Fibroblast of the conjunctiva (primary cell): ENCODE results near the gene GPR83.
"Not testable (repeated sequence)": the region's sequence is repeated elsewhere in the genome, so short reads cannot be mapped to it uniquely, and the experiment has no call there.

Source experiments
- DNase-seq: peaks from one replicate; pipeline ENCODE4 v3.0.0-alpha.2; 2010; ENCODE audit warnings: low read depth

Gene GPR83

GRCh38 chr11:94370576-94370975, 30.6 kb downstream of the GPR83 start:
- not testable (repeated sequence) for DNase-seq

DNA sequence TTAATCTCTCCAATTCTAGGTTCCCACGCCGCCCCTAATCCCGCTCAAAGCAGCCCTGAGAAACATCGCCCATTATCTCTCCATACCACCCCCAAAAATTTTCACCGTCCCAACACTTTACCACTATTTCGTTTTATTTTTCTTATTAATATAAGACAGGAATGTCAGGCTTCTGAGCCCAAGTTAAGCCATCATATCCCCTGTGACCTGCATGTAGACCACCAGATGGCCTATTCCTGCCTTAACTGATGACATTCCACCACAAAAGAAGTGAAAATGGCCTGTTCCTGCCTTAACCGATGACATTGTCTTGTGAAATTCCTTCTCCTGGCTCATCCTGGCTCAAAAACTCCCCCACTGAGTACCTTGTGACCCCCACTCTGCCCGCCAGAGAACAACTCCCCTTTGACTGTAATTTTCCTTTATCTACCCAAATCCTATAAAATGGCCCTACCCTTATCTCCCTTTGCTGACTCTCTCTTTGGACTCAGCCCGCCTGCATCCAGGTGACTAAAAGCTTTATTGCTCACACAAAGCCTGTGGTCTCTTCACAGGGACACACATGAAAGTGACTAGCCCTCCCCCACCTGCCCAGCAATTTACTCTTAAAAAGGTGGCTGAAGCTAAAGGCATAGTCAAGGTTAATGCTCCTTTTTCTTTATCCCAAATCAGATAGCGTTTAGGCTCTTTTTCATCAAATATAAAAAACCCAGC, 50.2 kb downstream of the GPR83 start:
- DNase-seq, result not testable (repeated sequence)

DNA sequence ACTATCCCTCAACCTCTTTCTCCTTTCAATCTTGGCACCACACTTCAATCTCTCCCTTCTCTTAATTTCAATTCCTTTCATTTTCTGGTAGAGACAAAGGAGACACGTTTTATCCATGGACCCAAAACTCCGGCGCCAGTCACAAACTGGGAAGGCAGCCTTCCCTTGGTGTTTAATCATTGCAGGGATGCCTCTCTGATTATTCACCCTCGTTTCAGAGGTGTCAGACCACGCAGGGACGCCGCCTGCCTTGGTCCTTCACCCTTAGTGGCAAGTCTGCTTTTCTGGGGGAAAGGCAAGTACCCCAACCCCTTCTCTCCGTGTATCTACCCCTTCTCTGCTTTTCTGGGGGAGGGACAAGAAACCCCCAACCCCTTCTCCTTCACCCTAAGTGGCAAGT, 54.9 kb downstream of the GPR83 start:
- DNase-seq, result not testable (repeated sequence)

- no peak for DNase-seq
Observed at GRCh38 chr11:94343495-94343894, 57.7 kb downstream of the GPR83 start.

- no peak for DNase-seq
Observed at GRCh38 chr11:94342250-94342649, 59.0 kb downstream of the GPR83 start.

- DNase-seq, result no peak
Observed at GRCh38 chr11:94338651-94339050, 62.6 kb downstream of the GPR83 start.

GRCh38 chr11:94336033-94336432, 65.2 kb downstream of the GPR83 start:
- DNase-seq, result no peak

DNA sequence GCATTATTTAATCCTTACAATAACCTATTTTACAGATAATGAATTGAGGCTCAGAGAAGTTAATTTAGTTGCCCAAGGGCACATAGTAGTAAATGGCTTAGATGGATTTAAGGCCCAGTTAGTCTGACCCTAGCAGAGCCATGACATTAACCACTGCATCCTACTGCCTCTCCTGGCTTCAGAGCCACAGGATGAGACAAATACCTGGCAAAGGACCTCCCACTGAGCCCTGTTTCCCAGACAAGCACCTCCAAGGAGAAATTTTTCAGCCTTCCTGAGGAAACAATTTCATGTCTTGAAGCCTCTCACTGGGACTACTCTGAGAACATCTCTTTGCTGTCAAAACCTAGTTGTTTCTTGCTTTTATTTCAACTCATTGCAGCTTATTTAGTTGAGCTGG, 68.4 kb downstream of the GPR83 start:
- no peak for DNase-seq

GRCh38 chr11:94330789-94331188, 70.4 kb downstream of the GPR83 start:
- DNase-seq, result no peak

GRCh38 chr11:94329501-94329900, 71.7 kb downstream of the GPR83 start:
- no peak for DNase-seq

GRCh38 chr11:94328587-94329080, 72.6 kb downstream of the GPR83 start:
- no peak for DNase-seq
